H9 (cell line): ENCODE data around the gene BZW2. TPM values are rescaled to one million over a fixed set of nuclear protein-coding genes. Genes with fewer than 3 reads are reported as not detected.
A peak's percentile ranks its signal among the peaks of the same experiment; 100 is the strongest.

Source experiments
- DNase-seq: peaks from one replicate; pipeline ENCODE4 v3.0.0-alpha.2; 2017
- H2AFZ ChIP-seq: one replicate; pipeline ENCODE4 v1.6.1; 2013; ENCODE audit warnings: mild to moderate bottlenecking, low read length, control low read depth, moderate library complexity
- H2AK5ac ChIP-seq: 2 replicates; pipeline ENCODE4 v1.6.1; 2013; ENCODE audit warnings: low read length, control low read depth, mixed read lengths; ENCODE audit not compliant: insufficient read length
- H2BK120ac ChIP-seq: one replicate; pipeline ENCODE4 v1.6.1; 2013; ENCODE audit warnings: low read depth, mild to moderate bottlenecking, low read length, control low read depth, inconsistent platforms; ENCODE audit not compliant: poor library complexity, severe bottlenecking
- H2BK12ac ChIP-seq: 2 replicates; pipeline ENCODE4 v1.6.1; 2013; ENCODE audit warnings: low read length, control low read depth, mixed read lengths, low read depth; ENCODE audit not compliant: insufficient read length
- H2BK15ac ChIP-seq: 2 replicates; pipeline ENCODE4 v1.6.1; 2013; ENCODE audit warnings: low read depth, low read length, control low read depth
- H2BK20ac ChIP-seq: one replicate; pipeline ENCODE4 v1.6.1; 2013; ENCODE audit warnings: low read depth, mild to moderate bottlenecking, low read length, control low read depth, inconsistent platforms; ENCODE audit not compliant: poor library complexity, severe bottlenecking
- H2BK5ac ChIP-seq: 2 replicates; pipeline ENCODE4 v1.6.1; 2013; ENCODE audit warnings: low read length, control low read depth, mixed read lengths; ENCODE audit not compliant: insufficient read length
- H3K14ac ChIP-seq: 2 replicates; pipeline ENCODE4 v1.6.1; 2013; ENCODE audit warnings: low read length, control low read depth; ENCODE audit not compliant: insufficient read depth
- H3K18ac ChIP-seq: 2 replicates; pipeline ENCODE4 v1.6.1; 2013; ENCODE audit warnings: low read depth, mild to moderate bottlenecking, mixed read lengths, low read length, control low read depth; ENCODE audit not compliant: insufficient read length
- H3K23ac ChIP-seq: 2 replicates; pipeline ENCODE4 v1.6.1; 2013; ENCODE audit warnings: low read length, control low read depth, mixed read lengths, low read depth; ENCODE audit not compliant: insufficient read length
- H3K23me2 ChIP-seq: 2 replicates; pipeline ENCODE4 v1.6.1; 2013; ENCODE audit warnings: low read depth, mild to moderate bottlenecking, mixed read lengths, low read length, control low read depth; ENCODE audit not compliant: insufficient read length, poor library complexity, severe bottlenecking
- H3K27ac ChIP-seq: 2 replicates; pipeline ENCODE4 v1.5.1; 2013; ENCODE audit warnings: low read length, control low read depth, mixed read lengths, low read depth; ENCODE audit not compliant: insufficient read length
- H3K27me3 ChIP-seq: 2 replicates; pipeline ENCODE4 v1.6.1; 2013; ENCODE audit warnings: low read length, control low read depth, inconsistent platforms; ENCODE audit not compliant: insufficient read depth
- H3K4ac ChIP-seq: 2 replicates; pipeline ENCODE4 v1.6.1; 2013; ENCODE audit warnings: low read depth, mild to moderate bottlenecking, control low read depth, inconsistent platforms, low read length, moderate library complexity
- H3K4me1 ChIP-seq: 2 replicates; pipeline ENCODE4 v1.6.1; 2013; ENCODE audit warnings: low read length, control low read depth, inconsistent platforms; ENCODE audit not compliant: insufficient read depth
- H3K4me2 ChIP-seq: 2 replicates; pipeline ENCODE4 v1.6.1; 2013; ENCODE audit warnings: low read length, control low read depth, mixed read lengths; ENCODE audit not compliant: insufficient read length, insufficient read depth
- H3K56ac ChIP-seq: 2 replicates; pipeline ENCODE4 v1.6.1; 2013; ENCODE audit warnings: low read depth, mild to moderate bottlenecking, mixed read lengths, low read length, control low read depth; ENCODE audit not compliant: insufficient read length
- H3K79me1 ChIP-seq: 2 replicates; pipeline ENCODE4 v1.6.1; 2013; ENCODE audit warnings: low read depth, mild to moderate bottlenecking, moderate library complexity, low read length, control low read depth, inconsistent platforms; ENCODE audit not compliant: insufficient read depth, poor library complexity, severe bottlenecking
- H3K79me2 ChIP-seq: 2 replicates; pipeline ENCODE4 v1.6.1; 2013; ENCODE audit warnings: low read length, control low read depth, inconsistent platforms; ENCODE audit not compliant: insufficient read depth
- H3K9ac ChIP-seq: 2 replicates; pipeline ENCODE4 v1.6.1; 2013; ENCODE audit warnings: low read length, control low read depth, mixed read lengths; ENCODE audit not compliant: insufficient read length; ENCODE audit errors: extremely low read depth
- H3K9me3 ChIP-seq: one replicate; pipeline ENCODE4 v1.6.1; 2013; ENCODE audit warnings: low read depth, low read length, inconsistent platforms; ENCODE audit not compliant: control insufficient read depth
- H3T11ph ChIP-seq: one replicate; pipeline ENCODE4 v1.6.1; 2013; ENCODE audit warnings: mild to moderate bottlenecking, low read length, control low read depth, inconsistent platforms
- H4K20me1 ChIP-seq: one replicate; pipeline ENCODE4 v1.6.1; 2013; ENCODE audit not compliant: control insufficient read depth, insufficient read length, insufficient read depth
- H4K5ac ChIP-seq: 2 replicates; pipeline ENCODE4 v1.6.1; 2013; ENCODE audit warnings: low read depth, mild to moderate bottlenecking, mixed read lengths, low read length, control low read depth; ENCODE audit not compliant: insufficient read length
- H4K8ac ChIP-seq: replicated peaks from 2 replicates; pipeline ENCODE4 v1.6.1; 2013; ENCODE audit warnings: low read length, control low read depth, mixed read lengths, low read depth; ENCODE audit not compliant: insufficient read length
- H4K91ac ChIP-seq: 2 replicates; pipeline ENCODE4 v1.6.1; 2013; ENCODE audit warnings: low read depth, mild to moderate bottlenecking, moderate library complexity, mixed read lengths, low read length, control low read depth; ENCODE audit not compliant: insufficient read length
- H3K27ac Mint-ChIP-seq, 3 experiments: 2 replicates in 2 of 3; 3 replicates in 1 of 3; pipeline ENCODE4 v1.8.0; 2020 to 2021; ENCODE audit warnings: mixed read lengths in 3 of 3, mild to moderate bottlenecking in 1 of 3, moderate library complexity in 1 of 3
- H3K27me3 Mint-ChIP-seq: 2 replicates; pipeline ENCODE4 v1.8.0; 2021; ENCODE audit warnings: low read depth, mild to moderate bottlenecking, moderate library complexity, mixed read lengths
- H3K36me3 Mint-ChIP-seq, 3 experiments: 2 replicates in 2 of 3; 3 replicates in 1 of 3; pipeline ENCODE4 v1.8.0; 2020 to 2021; ENCODE audit warnings: low read depth in 3 of 3, mixed read lengths in 3 of 3; ENCODE audit not compliant: insufficient read depth in 1 of 3
- H3K4me1 Mint-ChIP-seq, 2 experiments: 2 replicates each; pipeline ENCODE4 v1.8.0; 2020; ENCODE audit warnings: mixed read lengths in 2 of 2
- H3K4me3 Mint-ChIP-seq, 2 experiments: 2 replicates in 1 of 2; 3 replicates in 1 of 2; pipeline ENCODE4 v1.8.0; 2020 to 2021; ENCODE audit warnings: mild to moderate bottlenecking in 2 of 2, mixed read lengths in 2 of 2, moderate library complexity in 1 of 2
- H3K9me3 Mint-ChIP-seq, 2 experiments: 2 replicates in 1 of 2; 3 replicates in 1 of 2; pipeline ENCODE4 v1.8.0; 2020; ENCODE audit warnings: mild to moderate bottlenecking in 2 of 2, mixed read lengths in 2 of 2, moderate library complexity in 1 of 2
- WGBS: extraction: QIAGEN DNeasy Blood & Tissue Kit; methylation state at CpG from one replicate; pipeline ENCODE4 v1.1.7; 2013; ENCODE audit warnings: missing lambda C conversion rate, low lambda C conversion rate, mixed read lengths; ENCODE audit not compliant: insufficient read length; ENCODE audit errors: extremely low coverage; 5-methylcytosine and 5-hydroxymethylcytosine counted together
- long read RNA-seq: library from polyadenylated mRNA; unstranded; transcript quantifications from one replicate; pipeline ENCODE4 v2.0.0, GENCODE V29; 2020
- total RNA-seq: library from RNA; stranded (reverse); gene quantifications from 2 replicates; pipeline ENCODE4 v1.2.1, GENCODE V29; 2021
- TF ChIP-seq, protein P1 (sequence below): fragments of 200-600 bp; sonication (generic); conservative IDR thresholded peaks from 3 replicates; pipeline ENCODE4 v1.8.0; 2021; ENCODE audit warnings: antibody characterized with exemption, mild to moderate bottlenecking

Gene BZW2
- total RNA-seq = 60.2 and 64.6 TPM in 2 replicates
- long read RNA-seq, transcript BZW2-207 (12 exons, 1,862 nt) = minor isoform, 84 of 739 reads
- long read RNA-seq, transcript BZW2-201 (12 exons, 1,860 nt) = major isoform, 565 of 739 reads
- long read RNA-seq, transcript BZW2-208 (12 exons, 1,784 nt) = minor isoform, 8 of 739 reads
- long read RNA-seq, transcript BZW2-214 (11 exons, 1,721 nt) = minor isoform, 11 of 739 reads
- long read RNA-seq, partial matches to known transcripts = 41 of 739 reads
- long read RNA-seq, other reads (novel, unspliced or antisense) = 20 of 739 reads

DNA sequence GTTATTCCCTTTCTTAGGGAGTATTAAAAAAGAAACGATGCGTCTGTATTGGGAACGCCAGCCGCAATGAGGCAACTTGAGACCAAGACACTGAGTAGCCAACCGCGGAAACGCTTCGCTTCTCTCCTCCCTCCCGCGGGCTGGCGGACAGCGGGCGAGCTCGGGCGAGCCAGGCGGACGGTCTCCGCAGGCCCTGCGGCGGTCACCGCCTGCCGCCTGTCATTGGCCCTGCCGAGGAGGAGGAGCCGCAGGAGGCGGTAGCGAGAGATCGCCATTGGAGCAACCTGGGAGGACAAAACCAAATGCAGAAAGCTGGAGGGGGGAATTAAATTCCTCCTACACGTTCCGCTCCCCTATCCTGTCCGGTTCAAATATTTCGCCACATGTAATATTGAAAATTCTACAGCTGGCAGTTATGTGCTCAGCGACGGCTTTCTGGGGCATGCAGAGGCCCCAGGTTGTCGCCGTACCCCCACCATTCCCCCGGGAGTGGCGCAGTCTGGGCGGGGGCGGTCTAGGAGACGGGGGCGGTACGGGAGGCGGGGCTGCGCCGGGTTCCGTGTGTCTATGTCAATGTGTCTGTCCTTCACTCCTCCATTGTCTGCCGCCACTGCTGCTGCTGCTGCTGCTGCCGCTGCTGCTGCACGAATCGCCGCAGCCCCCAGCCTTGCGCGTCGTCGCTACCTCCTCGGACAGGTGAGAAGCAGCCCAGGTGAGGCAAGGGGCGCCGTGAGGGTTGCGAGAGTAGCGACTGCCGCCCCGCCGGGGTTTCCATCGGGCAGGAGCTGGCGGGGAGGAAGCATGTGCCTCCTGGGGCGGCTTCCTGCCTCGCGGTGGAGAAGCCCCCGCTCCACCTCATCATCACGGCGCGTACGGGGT, at the start of gene BZW2, which contains the start of gene ANKMY2:
BZW2 (plus strand) TSS at position 589 of the 879 bp plus-strand sequence. CDS start 19,263 bp downstream, outside the sequence.
ANKMY2 (minus strand) TSS at position 162 of the 879 bp plus-strand sequence. CDS start 181 bp downstream, outside the sequence.
- peak within 1 kb of the TSS; percentile 88 for H3K9ac ChIP-seq
- TF ChIP-seq, protein P1, sequence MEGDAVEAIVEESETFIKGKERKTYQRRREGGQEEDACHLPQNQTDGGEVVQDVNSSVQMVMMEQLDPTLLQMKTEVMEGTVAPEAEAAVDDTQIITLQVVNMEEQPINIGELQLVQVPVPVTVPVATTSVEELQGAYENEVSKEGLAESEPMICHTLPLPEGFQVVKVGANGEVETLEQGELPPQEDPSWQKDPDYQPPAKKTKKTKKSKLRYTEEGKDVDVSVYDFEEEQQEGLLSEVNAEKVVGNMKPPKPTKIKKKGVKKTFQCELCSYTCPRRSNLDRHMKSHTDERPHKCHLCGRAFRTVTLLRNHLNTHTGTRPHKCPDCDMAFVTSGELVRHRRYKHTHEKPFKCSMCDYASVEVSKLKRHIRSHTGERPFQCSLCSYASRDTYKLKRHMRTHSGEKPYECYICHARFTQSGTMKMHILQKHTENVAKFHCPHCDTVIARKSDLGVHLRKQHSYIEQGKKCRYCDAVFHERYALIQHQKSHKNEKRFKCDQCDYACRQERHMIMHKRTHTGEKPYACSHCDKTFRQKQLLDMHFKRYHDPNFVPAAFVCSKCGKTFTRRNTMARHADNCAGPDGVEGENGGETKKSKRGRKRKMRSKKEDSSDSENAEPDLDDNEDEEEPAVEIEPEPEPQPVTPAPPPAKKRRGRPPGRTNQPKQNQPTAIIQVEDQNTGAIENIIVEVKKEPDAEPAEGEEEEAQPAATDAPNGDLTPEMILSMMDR = no peak
- Mint-ChIP-seq H3K27ac (peak within 1 kb of the TSS; percentile 100), H3K4me3 (peak within 1 kb of the TSS; percentile 99 to 100), H3K9me3 (no peaks in the 10 kb centered on the region), H3K27me3 (no peaks in the 10 kb centered on the region), H3K4me1 (peaks cover 36 to 38% of the 10 kb centered on the region in 2 experiments), H3K36me3 (peaks cover 0 to 1% (median 0%) of the 10 kb centered on the region in 3 experiments; a peak in 2 of 7 replicates)
- H3K27me3 ChIP-seq = no peaks in the 10 kb centered on the region
- peak within 1 kb of the TSS; percentile 93 for H3K4me2 ChIP-seq
- no peaks in the 10 kb centered on the region for H4K20me1 ChIP-seq
- peak within 1 kb of the TSS; percentile 56 for H2BK120ac ChIP-seq
- no peak within 1 kb of the TSS for H4K5ac ChIP-seq
- WGBS = no CpG with 5 or more reads among the region's 73 CpGs
- H3K79me2 ChIP-seq = peaks cover 24% of the 10 kb centered on the region; the same call in 1 of the 2 replicates
- no peak within 1 kb of the TSS for H2BK15ac ChIP-seq
- no peak within 1 kb of the TSS for H2AK5ac ChIP-seq
- H3K23me2 ChIP-seq = peaks cover 10% of the 10 kb centered on the region
- H3K23ac ChIP-seq = no peak within 1 kb of the TSS
- H3K18ac ChIP-seq = peak within 1 kb of the TSS; percentile 96
- H4K8ac ChIP-seq = no peak within 1 kb of the TSS
- H2AFZ ChIP-seq = peak within 1 kb of the TSS; percentile 71
- H3K4ac ChIP-seq = no peak within 1 kb of the TSS
- H2BK12ac ChIP-seq = no peak within 1 kb of the TSS
- no peak within 1 kb of the TSS for H3T11ph ChIP-seq
- no peak within 1 kb of the TSS for H3K27ac ChIP-seq
- no peak within 1 kb of the TSS for H4K91ac ChIP-seq
- no peak within 1 kb of the TSS for H2BK20ac ChIP-seq
- peak within 1 kb of the TSS; percentile 89 for H3K14ac ChIP-seq
- peak; percentile 96 for DNase-seq
- H3K9me3 ChIP-seq = no peaks in the 10 kb centered on the region
- peaks cover 6% of the 10 kb centered on the region; the same call in 1 of the 2 replicates for H3K4me1 ChIP-seq
- no peak within 1 kb of the TSS for H3K56ac ChIP-seq
- no peaks in the 10 kb centered on the region for H3K79me1 ChIP-seq
- H2BK5ac ChIP-seq = no peak within 1 kb of the TSS
